Keratinocyte (primary cell): ENCODE measurements around the gene SRL. TPM values are rescaled to one million over a fixed set of nuclear protein-coding genes. Genes with fewer than 3 reads are reported as not detected.
"Not testable (repeated sequence)": the region's sequence is repeated elsewhere in the genome, so short reads cannot be mapped to it uniquely, and the experiment has no call there.

Experiments
- DNase-seq: peaks from one replicate; pipeline ENCODE4 v3.0.0-alpha.2; 2011; ENCODE audit warnings: low read depth, missing footprints, low spot score
- FAIRE-seq: peaks from 2 replicates; lab custom pipeline; 2011; peaks lifted over from hg19 to GRCh38; lab: Jason Lieb, UNC
- H2AFZ ChIP-seq: 2 replicates; pipeline ENCODE4 v1.6.0; 2012; ENCODE audit warnings: low read length, control low read depth, inconsistent platforms; ENCODE audit not compliant: control insufficient read depth
- H3K27ac ChIP-seq: 2 replicates; pipeline ENCODE4 v1.5.1; 2011; ENCODE audit warnings: low read length; ENCODE audit not compliant: control insufficient read depth, insufficient read depth
- H3K27me3 ChIP-seq: 3 replicates; pipeline ENCODE4 v1.6.0; 2011; ENCODE audit warnings: low read length; ENCODE audit not compliant: control insufficient read depth, insufficient read depth; ENCODE audit errors: extremely low read depth
- H3K36me3 ChIP-seq, 2 experiments: 2 replicates in 1 of 2; 3 replicates in 1 of 2; pipeline ENCODE4 v1.5.1; 2011; ENCODE audit warnings: low read length in 2 of 2, mild to moderate bottlenecking in 1 of 2; ENCODE audit not compliant: control insufficient read depth in 2 of 2, insufficient read depth in 2 of 2; ENCODE audit errors: extremely low read depth in 1 of 2
- H3K4me1 ChIP-seq: 3 replicates; pipeline ENCODE4 v1.5.1; 2011; ENCODE audit warnings: low read length; ENCODE audit not compliant: control insufficient read depth, insufficient read depth; ENCODE audit errors: extremely low read depth
- H3K4me2 ChIP-seq: 3 replicates; pipeline ENCODE4 v1.6.0; 2011; ENCODE audit warnings: low read depth, low read length; ENCODE audit not compliant: control insufficient read depth, insufficient read depth; ENCODE audit errors: extremely low read depth
- H3K4me3 ChIP-seq, 3 experiments: fragments of 200-600 bp in 1 of 3; sonication (generic) in 1 of 3; 2 replicates in 2 of 3; 3 replicates in 1 of 3; pipeline ENCODE4 v1.5.1; 2011 to 2016; ENCODE audit warnings: low read length in 3 of 3, mild to moderate bottlenecking in 3 of 3, control low read depth in 2 of 3, inconsistent platforms in 1 of 3, low read depth in 1 of 3, mixed read lengths in 1 of 3, mixed run types in 1 of 3, moderate library complexity in 1 of 3; ENCODE audit not compliant: control insufficient read depth in 2 of 3, insufficient read depth in 2 of 3; ENCODE audit errors: extremely low read depth in 1 of 3
- H3K79me2 ChIP-seq: 2 replicates; pipeline ENCODE4 v1.6.0; 2012; ENCODE audit warnings: low read length; ENCODE audit not compliant: control insufficient read depth, insufficient read depth
- H3K9ac ChIP-seq: 3 replicates; pipeline ENCODE4 v1.6.0; 2011; ENCODE audit warnings: low read length; ENCODE audit not compliant: control insufficient read depth, insufficient read depth; ENCODE audit errors: extremely low read depth
- H3K9me1 ChIP-seq: 3 replicates; pipeline ENCODE4 v1.6.0; 2011; ENCODE audit warnings: low read length; ENCODE audit not compliant: control insufficient read depth, insufficient read depth; ENCODE audit errors: extremely low read depth
- H3K9me3 ChIP-seq: 2 replicates; pipeline ENCODE4 v1.5.1; 2012; ENCODE audit warnings: low read depth, low read length; ENCODE audit not compliant: control insufficient read depth
- H4K20me1 ChIP-seq: 3 replicates; pipeline ENCODE4 v1.6.0; 2011; ENCODE audit warnings: low read length; ENCODE audit not compliant: control insufficient read depth, insufficient read depth; ENCODE audit errors: extremely low read depth
- EZH2 ChIP-seq: IDR thresholded peaks from one replicate; pipeline ENCODE4 v1.6.1; 2012; ENCODE audit warnings: inconsistent platforms, mild to moderate bottlenecking, low read length, moderate library complexity
- dilution Hi-C: fragments of 300-500 bp; cut with MboI; formaldehyde crosslinking; loops from one replicate; pipeline ENCODE4 v1.7.0; 2020; ENCODE audit warnings: low sequenced_read_pairs; ENCODE audit not compliant: extremely low pct_ligation_motif_present
- polyA plus RNA-seq, 5 experiments: library from polyadenylated mRNA; depleted of rRNA in 3 of 5; stranded (reverse) in 3 of 5; stranded (forward) in 1 of 5; unstranded in 1 of 5; fragments of >200 nt; gene quantifications; 1 replicate in 1 of 5; 2 replicates in 3 of 5; 3 replicates in 1 of 5; pipeline versions ENCODE4 v1.2.1 to v1.2.3, GENCODE V29; 2011 to 2012; ENCODE audit warnings: missing spikeins in 2 of 5, low read depth in 1 of 5, low replicate concordance in 1 of 5
- TF ChIP-seq, protein P1 (sequence below), 3 experiments: IDR thresholded peaks in 1 of 3; conservative IDR thresholded peaks in 1 of 3; optimal IDR thresholded peaks in 1 of 3; 2 replicates in 2 of 3; 3 replicates in 1 of 3; pipeline versions ENCODE3 to v1.5.1; 2011; ENCODE audit warnings: low read length in 3 of 3, mild to moderate bottlenecking in 3 of 3, moderate library complexity in 2 of 3, control low read depth in 1 of 3, inconsistent platforms in 1 of 3; ENCODE audit not compliant: insufficient read depth in 2 of 3; ENCODE audit errors: extremely low read depth in 1 of 3

The SRL gene
- polyA plus RNA-seq, 1 donor (not counting 4 experiments of a cell fraction or from before 2014, with no cell fraction given) = not detected

DNA sequence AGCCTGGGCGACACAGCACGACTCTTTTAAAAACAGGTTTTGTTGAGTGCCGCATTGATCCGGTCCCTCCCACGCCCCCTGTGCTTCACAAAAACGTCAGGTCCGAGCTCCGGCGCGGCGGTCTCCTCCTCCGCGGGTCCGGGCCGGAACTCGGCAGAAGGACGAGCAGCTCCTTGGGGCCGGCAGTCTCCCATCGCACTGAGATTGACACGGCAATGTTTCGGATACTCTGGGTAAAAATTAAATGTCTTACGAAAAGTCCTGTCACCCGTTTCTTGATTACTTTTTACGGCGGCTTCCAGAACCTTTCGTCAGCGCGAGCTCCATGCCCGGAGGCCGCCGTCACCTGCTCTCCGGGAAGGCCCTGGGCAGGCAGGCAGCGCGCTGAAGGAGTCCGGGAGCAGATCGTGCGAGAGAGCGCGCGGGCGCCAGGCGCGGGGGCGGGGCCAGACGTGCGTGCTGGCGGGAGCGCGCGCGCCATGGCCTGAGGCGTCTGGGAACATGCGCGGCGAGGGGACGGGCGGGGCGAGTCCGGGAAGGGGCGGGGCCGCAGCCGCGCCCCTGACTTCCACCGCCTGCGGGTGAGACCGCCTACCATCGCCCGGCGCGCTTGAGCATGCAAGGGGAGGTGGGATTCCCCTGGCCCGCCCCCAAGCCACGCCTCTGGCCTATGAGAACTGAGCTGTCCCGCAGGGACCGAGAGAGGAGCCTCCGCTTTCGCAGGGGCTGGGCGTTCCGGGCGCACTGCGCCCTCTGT lies 11.7 kb upstream of the SRL start:
- Histone ChIP-seq H3K4me2 (peak overlapping the region; percentile 76), H3K79me2 (no peaks in the 10 kb centered on the region), H3K4me1 (no peaks in the 10 kb centered on the region), H3K9me1 (no peaks in the 10 kb centered on the region), H3K27ac (peak overlapping the region; percentile 82), H3K4me3 (peak overlapping the region; percentile 51 to 87 (median 76)), H3K27me3 (no peaks in the 10 kb centered on the region), H3K9ac (peak overlapping the region; percentile 81), H3K36me3 (no peaks in the 10 kb centered on the region), H2AFZ (peak overlapping the region; percentile 91), H4K20me1 (no peaks in the 10 kb centered on the region), H3K9me3 (no peaks in the 10 kb centered on the region)
- dilution Hi-C loops = no loop called here
- FAIRE-seq = peak; percentile 56
- no peak for TF ChIP-seq EZH2
- TF ChIP-seq, protein P1, sequence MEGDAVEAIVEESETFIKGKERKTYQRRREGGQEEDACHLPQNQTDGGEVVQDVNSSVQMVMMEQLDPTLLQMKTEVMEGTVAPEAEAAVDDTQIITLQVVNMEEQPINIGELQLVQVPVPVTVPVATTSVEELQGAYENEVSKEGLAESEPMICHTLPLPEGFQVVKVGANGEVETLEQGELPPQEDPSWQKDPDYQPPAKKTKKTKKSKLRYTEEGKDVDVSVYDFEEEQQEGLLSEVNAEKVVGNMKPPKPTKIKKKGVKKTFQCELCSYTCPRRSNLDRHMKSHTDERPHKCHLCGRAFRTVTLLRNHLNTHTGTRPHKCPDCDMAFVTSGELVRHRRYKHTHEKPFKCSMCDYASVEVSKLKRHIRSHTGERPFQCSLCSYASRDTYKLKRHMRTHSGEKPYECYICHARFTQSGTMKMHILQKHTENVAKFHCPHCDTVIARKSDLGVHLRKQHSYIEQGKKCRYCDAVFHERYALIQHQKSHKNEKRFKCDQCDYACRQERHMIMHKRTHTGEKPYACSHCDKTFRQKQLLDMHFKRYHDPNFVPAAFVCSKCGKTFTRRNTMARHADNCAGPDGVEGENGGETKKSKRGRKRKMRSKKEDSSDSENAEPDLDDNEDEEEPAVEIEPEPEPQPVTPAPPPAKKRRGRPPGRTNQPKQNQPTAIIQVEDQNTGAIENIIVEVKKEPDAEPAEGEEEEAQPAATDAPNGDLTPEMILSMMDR (optimal IDR thresholded peaks at IDR 0.05 in 1 of 3, IDR thresholded peaks at IDR 0.05 in 1 of 3, conservative IDR thresholded peaks at IDR 0.05 in 1 of 3; ENCODE audit: extremely low read depth in 1 of 3, insufficient read depth in 2 of 3, low read length in 3 of 3) = no peak
- DNase-seq = peak; percentile 97

DNA sequence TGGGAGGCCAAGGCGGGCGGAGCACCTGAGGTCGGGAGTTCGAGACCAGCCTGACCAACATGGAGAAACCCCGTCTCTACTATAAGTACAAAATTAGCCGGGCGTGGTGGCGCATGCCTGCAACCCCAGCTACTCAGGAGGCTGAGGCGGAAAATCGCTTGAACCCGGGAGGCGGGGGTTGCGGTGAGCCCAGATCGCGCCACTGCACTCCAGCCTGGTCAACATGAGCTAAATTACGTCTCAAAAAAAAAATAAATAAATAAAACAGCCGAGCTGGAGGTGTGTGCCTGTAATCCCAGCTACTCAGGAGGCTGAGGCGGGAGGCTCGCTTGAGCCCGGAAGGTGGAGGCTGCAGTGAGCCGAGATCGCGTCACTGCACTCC lies 11.1 kb upstream of the SRL start:
- H3K9me1 ChIP-seq, H3K27me3 ChIP-seq, dilution Hi-C loops, H3K36me3 ChIP-seq, H4K20me1 ChIP-seq, H3K9me3 ChIP-seq, DNase-seq, H3K79me2 ChIP-seq, H3K4me1 ChIP-seq, FAIRE-seq: not testable (repeated sequence)
- H3K4me3 ChIP-seq = peak overlapping the region; percentile 51 to 87 (median 76)
- H3K4me2 ChIP-seq = peak overlapping the region; percentile 76
- peak overlapping the region; percentile 82 for H3K27ac ChIP-seq
- H2AFZ ChIP-seq = peak overlapping the region; percentile 91
- H3K9ac ChIP-seq = peak overlapping the region; percentile 81
